B cell (primary cell): ENCODE results near the gene LARGE1. TPM values are rescaled to one million over a fixed set of nuclear protein-coding genes. Genes with fewer than 3 reads are reported as not detected.

Source experiments
- ATAC-seq: fragments of 200-7000 bp; cut with Tn5 transposase; one replicate; pipeline ENCODE4 v1.10.0; 2021; ENCODE audit warnings: low read depth, mild to moderate bottlenecking, moderate number of reproducible peaks, moderate library complexity
- CTCF ChIA-PET: fragments of 350-600 bp; sonication (Branson Sonifier 250); formaldehyde crosslinking; loops from one replicate; lab custom pipeline; 2021; ENCODE audit warnings: antibody characterized with exemption, inconsistent platforms; lab: Charles Lee
- POLR2A ChIA-PET: fragments of 350-600 bp; sonication (Branson Sonifier 250); formaldehyde crosslinking; loops from one replicate; lab custom pipeline; 2021; ENCODE audit warnings: antibody characterized with exemption; lab: Charles Lee
- DNase-seq: peaks from one replicate; pipeline ENCODE4 v3.0.0; 2013
- H2AFZ ChIP-seq: 2 replicates; pipeline ENCODE4 v1.6.1; 2012; ENCODE audit warnings: mild to moderate bottlenecking, low read depth, low read length; ENCODE audit not compliant: insufficient read depth, poor library complexity, severe bottlenecking
- H3K27ac ChIP-seq, 2 donors: 1 replicate in 1 of 2; 2 replicates in 1 of 2; pipeline ENCODE4 v1.5.1; 2012 to 2013; ENCODE audit warnings: low read length in 2 of 2, mild to moderate bottlenecking in 2 of 2, moderate library complexity in 1 of 2
- H3K27me3 ChIP-seq, 4 experiments: fragments of 200-600 bp in 1 of 4; sonication (generic) in 1 of 4; replicated peaks in 1 of 4; 1 replicate in 2 of 4; 2 replicates in 2 of 4; pipeline versions ENCODE4 v1.6.1 to v1.7.0; 2013 to 2016; ENCODE audit warnings: low read length in 3 of 4, mild to moderate bottlenecking in 2 of 4, mixed read lengths in 1 of 4, moderate library complexity in 1 of 4; ENCODE audit not compliant: insufficient read depth in 4 of 4, control insufficient read depth in 3 of 4; ENCODE audit errors: control extremely low read depth in 1 of 4
- H3K36me3 ChIP-seq, 2 experiments: replicated peaks in 1 of 2; 1 replicate in 1 of 2; 2 replicates in 1 of 2; pipeline versions ENCODE4 v1.6.1 to v1.7.1; 2013; ENCODE audit warnings: low read length in 1 of 2; ENCODE audit not compliant: insufficient read depth in 2 of 2, control insufficient read depth in 1 of 2; ENCODE audit errors: control extremely low read depth in 1 of 2, extremely low read depth in 1 of 2
- H3K4me1 ChIP-seq, 2 donors: fragments of 200-600 bp in 1 of 2; sonication (generic) in 1 of 2; 1 replicate in 1 of 2; 2 replicates in 1 of 2; pipeline versions ENCODE4 v1.5.1 to v1.6.1; 2013 to 2017; ENCODE audit warnings: low read length in 2 of 2; ENCODE audit not compliant: control insufficient read depth in 2 of 2, insufficient read depth in 2 of 2
- H3K4me2 ChIP-seq: replicated peaks from 2 replicates; pipeline ENCODE3; 2012; ENCODE audit warnings: mild to moderate bottlenecking, low read depth, low read length; ENCODE audit not compliant: poor library complexity, severe bottlenecking
- H3K4me3 ChIP-seq, 5 experiments: fragments of 200-600 bp in 1 of 5; sonication (generic) in 1 of 5; 1 replicate in 3 of 5; 2 replicates in 2 of 5; pipeline versions ENCODE4 v1.5.1 to v1.7.0; 2011 to 2016; ENCODE audit warnings: low read length in 4 of 5, mild to moderate bottlenecking in 4 of 5, low read depth in 2 of 5, control low read depth in 1 of 5, moderate library complexity in 1 of 5; ENCODE audit not compliant: insufficient read depth in 1 of 5; ENCODE audit errors: control extremely low read depth in 1 of 5, extremely low read depth in 1 of 5
- H3K79me2 ChIP-seq: fragments of 200-600 bp; sonication (generic); one replicate; pipeline ENCODE4 v1.6.0; 2016; ENCODE audit warnings: low read length; ENCODE audit not compliant: control insufficient read depth, insufficient read depth
- H3K9ac ChIP-seq: fragments of 200-600 bp; sonication (generic); 2 replicates; pipeline ENCODE4 v1.6.1; 2017; ENCODE audit warnings: mild to moderate bottlenecking, low read length, moderate library complexity
- H3K9me3 ChIP-seq, 3 donors: one replicate each; pipeline versions ENCODE4 v1.6.1 to v1.7.1; 2013; ENCODE audit warnings: low read length in 2 of 3; ENCODE audit not compliant: control insufficient read depth in 2 of 3, insufficient read depth in 1 of 3; ENCODE audit errors: control extremely low read depth in 1 of 3
- H4K20me1 ChIP-seq: 2 replicates; pipeline ENCODE4 v1.6.0; 2012; ENCODE audit warnings: mild to moderate bottlenecking, low read length; ENCODE audit not compliant: insufficient read depth, control insufficient read depth, poor library complexity, severe bottlenecking
- H3K27ac Mint-ChIP-seq: one replicate; pipeline ENCODE4 v1.8.0; 2021; ENCODE audit warnings: mixed read lengths
- H3K27me3 Mint-ChIP-seq: one replicate; pipeline ENCODE4 v1.8.0; 2021; ENCODE audit warnings: mixed read lengths
- H3K4me1 Mint-ChIP-seq: one replicate; pipeline ENCODE4 v1.8.0; 2021; ENCODE audit warnings: mixed read lengths
- H3K4me3 Mint-ChIP-seq: one replicate; pipeline ENCODE4 v1.8.0; 2021; ENCODE audit warnings: mixed read lengths
- H3K9me3 Mint-ChIP-seq: one replicate; pipeline ENCODE4 v1.8.0; 2022; ENCODE audit warnings: mixed read lengths; ENCODE audit not compliant: insufficient read depth
- CTCF ChIP-seq: fragments of 200-600 bp; IDR thresholded peaks from one replicate; pipeline ENCODE4 v1.8.0; 2022; ENCODE audit warnings: antibody characterized with exemption, mild to moderate bottlenecking
- EZH2 ChIP-seq: IDR thresholded peaks from 2 replicates; pipeline ENCODE4 v1.6.1; 2012; ENCODE audit warnings: borderline replicate concordance, low read depth, mild to moderate bottlenecking, moderate library complexity, low read length; ENCODE audit not compliant: insufficient read depth, poor library complexity, severe bottlenecking
- WGBS: methylation state at CpG from one replicate; pipeline ENCODE4 v1.1.5; 2013; ENCODE audit warnings: missing lambda C conversion rate; ENCODE audit not compliant: insufficient coverage; 5-methylcytosine and 5-hydroxymethylcytosine counted together
- intact Hi-C: fragments of 100-400 bp; cut with micrococcal nuclease; formaldehyde crosslinking; loops from one replicate; pipeline ENCODE4 v1.10.0; 2022
- polyA plus RNA-seq: library from polyadenylated mRNA; depleted of rRNA; stranded (reverse); fragments of >200 nt; gene quantifications from 2 replicates; pipeline ENCODE4 v1.2.3, GENCODE V29; 2012
- total RNA-seq, 2 donors: library from RNA; stranded (reverse); fragments of 120-200 nt in 1 of 2; gene quantifications; 1 replicate in 1 of 2; 2 replicates in 1 of 2; pipeline versions ENCODE4 v1.2.3 to v1.2.4, GENCODE V29; 2013 to 2022

LARGE1 gene
- total and polyA plus RNA-seq, 2 donors (not counting 1 experiment from before 2014, with no cell fraction given), result 20.7 to 82.0 TPM

GRCh38 chr22:33315117-33315516, 605.2 kb downstream of the LARGE1 start:
- Mint-ChIP-seq H3K9me3 (no peaks in the 10 kb centered on the region), H3K4me1 (peaks cover 15% of the 10 kb centered on the region), H3K27ac (no peak overlapping the region), H3K27me3 (no peaks in the 10 kb centered on the region), H3K4me3 (no peak overlapping the region)
- ChIA-PET CTCF (interaction anchor here (0.6 to 2.0 kb wide), 6 partner anchors 12 to 253 kb away, joined by 3 to 9 read pairs (median 4); no protein-coding TSS in a partner anchor), POLR2A (interaction anchor here (0.8 kb wide), 1 partner anchor 16 kb away, joined by 3 read pairs; no protein-coding TSS in a partner anchor)
- no peaks in the 10 kb centered on the region for H3K9me3 ChIP-seq
- H3K9ac ChIP-seq, result no peak overlapping the region
- intact Hi-C loops, result no loop called here
- H3K4me3 ChIP-seq, result no peak overlapping the region
- H3K4me2 ChIP-seq, result no peak overlapping the region
- no peak overlapping the region for H2AFZ ChIP-seq
- peaks cover 0 to 25% of the 10 kb centered on the region in 2 experiments for H3K36me3 ChIP-seq
- no peaks in the 10 kb centered on the region for H4K20me1 ChIP-seq
- DNase-seq (no peak), ATAC-seq (no peak)
- 86% methylated on average over 2 of the region's 11 CpGs for WGBS
- no peak overlapping the region for H3K27ac ChIP-seq
- no peaks in the 10 kb centered on the region for H3K79me2 ChIP-seq
- no peaks in the 10 kb centered on the region for H3K27me3 ChIP-seq
- peaks cover 0 to 8% of the 10 kb centered on the region in 2 donors for H3K4me1 ChIP-seq
- TF ChIP-seq EZH2 (no peak), CTCF (no peak)

- Histone ChIP-seq H3K4me1 (peaks cover 0 to 8% of the 10 kb centered on the region in 2 donors), H3K27ac (no peak overlapping the region), H3K4me2 (no peak overlapping the region), H3K79me2 (no peaks in the 10 kb centered on the region), H3K27me3 (no peaks in the 10 kb centered on the region), H3K9ac (no peak overlapping the region), H3K4me3 (no peak overlapping the region), H4K20me1 (no peaks in the 10 kb centered on the region), H2AFZ (no peak overlapping the region), H3K9me3 (no peaks in the 10 kb centered on the region), H3K36me3 (peaks cover 0 to 27% of the 10 kb centered on the region in 2 experiments)
- H3K27me3 Mint-ChIP-seq, result no peaks in the 10 kb centered on the region
- intact Hi-C loops, result no loop called here
- TF ChIP-seq EZH2 (no peak), CTCF (no peak)
- no peak overlapping the region for H3K4me3 Mint-ChIP-seq
- ATAC-seq, result no peak
- WGBS, result 71% methylated on average over 4 of the region's 5 CpGs
- H3K9me3 Mint-ChIP-seq, result no peaks in the 10 kb centered on the region
- peaks cover 12% of the 10 kb centered on the region for H3K4me1 Mint-ChIP-seq
- ChIA-PET POLR2A (no interaction called here), CTCF (interaction anchor here (0.6 to 2.0 kb wide), 4 partner anchors 12 to 39 kb away, joined by 3 to 9 read pairs (median 4); no protein-coding TSS in a partner anchor)
- no peak for DNase-seq
- no peak overlapping the region for H3K27ac Mint-ChIP-seq
These were observed 606.0 kb downstream of the LARGE1 start for GRCh38 chr22:33314316-33314715.
